NCI-H510A (cell line): ENCODE data around the gene POGLUT3.

Experiments
- DNase-seq: peaks from one replicate; lab custom pipeline; 2025; lab: John Stamatoyannopoulos, UW

POGLUT3 gene

GRCh38 chr11:108500721-108501120, 2.5 kb upstream of the POGLUT3 start:
- no peak for DNase-seq

GRCh38 chr11:108500169-108500568, 2.0 kb upstream of the POGLUT3 start:
- no peak for DNase-seq

- no peak for DNase-seq
Observed at GRCh38 chr11:108498816-108499408, 728 bp upstream of the POGLUT3 start.

- peak; percentile 65 for DNase-seq
Observed at GRCh38 chr11:108497317-108498045, 703 bp downstream of the POGLUT3 start.

GRCh38 chr11:108496643-108497256, 1.4 kb downstream of the POGLUT3 start:
- no peak for DNase-seq

- no peak for DNase-seq
Observed at GRCh38 chr11:108495326-108495725, 2.9 kb downstream of the POGLUT3 start.

GRCh38 chr11:108494182-108494581, 4.0 kb downstream of the POGLUT3 start:
- DNase-seq = no peak

GRCh38 chr11:108491936-108492335, 6.2 kb downstream of the POGLUT3 start:
- no peak for DNase-seq

GRCh38 chr11:108486828-108487227, 11.4 kb downstream of the POGLUT3 start:
- no peak for DNase-seq

GRCh38 chr11:108486331-108486730, 11.9 kb downstream of the POGLUT3 start:
- no peak for DNase-seq

GRCh38 chr11:108483163-108483562, 15.0 kb downstream of the POGLUT3 start:
- DNase-seq = no peak

- no peak for DNase-seq
Observed at GRCh38 chr11:108474664-108475463, 23.3 kb downstream of the POGLUT3 start.

- no peak for DNase-seq
Observed at GRCh38 chr11:108472681-108473080, 25.5 kb downstream of the POGLUT3 start.

- no peak for DNase-seq
Observed at GRCh38 chr11:108468478-108468864, 29.7 kb downstream of the POGLUT3 start.

GRCh38 chr11:108467091-108467823, 30.9 kb downstream of the POGLUT3 start, which contains the start of gene C11orf65:
C11orf65 (minus strand) TSS chr11:108467529; CDS start chr11:108461559, 5,970 bp downstream.
- peak; percentile 89 for DNase-seq

GRCh38 chr11:108466405-108466804, 31.8 kb downstream of the POGLUT3 start:
- DNase-seq = no peak

GRCh38 chr11:108453207-108453835, 44.9 kb downstream of the POGLUT3 start:
- DNase-seq = no peak
